ELR (cell line): Measurements from ENCODE around the gene RABEPK.
A peak's percentile ranks its signal among the peaks of the same experiment; 100 is the strongest.
"Not testable (repeated sequence)": the region's sequence is repeated elsewhere in the genome, so short reads cannot be mapped to it uniquely, and the experiment has no call there.

Experiments
- DNase-seq: peaks from one replicate; pipeline ENCODE4 v3.0.0-alpha.2; 2015; ENCODE audit warnings: low read depth

RABEPK gene

DNA sequence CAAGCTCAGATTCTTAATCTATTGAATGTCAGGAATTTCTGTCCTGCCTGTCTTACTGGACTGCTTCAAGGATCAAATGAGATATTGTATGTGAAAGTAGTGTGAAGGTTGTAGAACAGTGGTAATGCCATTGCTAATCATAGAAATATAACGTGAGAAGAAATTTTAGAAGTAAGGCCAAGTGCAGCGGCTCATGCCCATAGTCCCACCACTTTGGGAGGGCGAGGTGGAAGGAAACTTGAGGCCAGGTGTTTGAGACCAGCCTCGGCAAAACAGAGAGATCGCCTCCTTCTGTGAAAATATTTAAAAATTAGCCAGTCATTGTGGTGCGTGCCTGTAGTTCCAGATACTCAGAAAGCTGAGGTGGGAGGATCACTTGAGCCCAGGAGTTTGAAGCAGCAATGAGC is 45.9 kb downstream of the RABEPK start:
- no peak for DNase-seq

- DNase-seq: no peak
Observed at GRCh38 chr9:125254231-125254630, 53.9 kb downstream of the RABEPK start.

GRCh38 chr9:125255781-125256391 is 55.5 kb downstream of the RABEPK start:
- DNase-seq: peak; percentile 42

GRCh38 chr9:125258160-125258785 is 57.9 kb downstream of the RABEPK start:
- DNase-seq: no peak

DNA sequence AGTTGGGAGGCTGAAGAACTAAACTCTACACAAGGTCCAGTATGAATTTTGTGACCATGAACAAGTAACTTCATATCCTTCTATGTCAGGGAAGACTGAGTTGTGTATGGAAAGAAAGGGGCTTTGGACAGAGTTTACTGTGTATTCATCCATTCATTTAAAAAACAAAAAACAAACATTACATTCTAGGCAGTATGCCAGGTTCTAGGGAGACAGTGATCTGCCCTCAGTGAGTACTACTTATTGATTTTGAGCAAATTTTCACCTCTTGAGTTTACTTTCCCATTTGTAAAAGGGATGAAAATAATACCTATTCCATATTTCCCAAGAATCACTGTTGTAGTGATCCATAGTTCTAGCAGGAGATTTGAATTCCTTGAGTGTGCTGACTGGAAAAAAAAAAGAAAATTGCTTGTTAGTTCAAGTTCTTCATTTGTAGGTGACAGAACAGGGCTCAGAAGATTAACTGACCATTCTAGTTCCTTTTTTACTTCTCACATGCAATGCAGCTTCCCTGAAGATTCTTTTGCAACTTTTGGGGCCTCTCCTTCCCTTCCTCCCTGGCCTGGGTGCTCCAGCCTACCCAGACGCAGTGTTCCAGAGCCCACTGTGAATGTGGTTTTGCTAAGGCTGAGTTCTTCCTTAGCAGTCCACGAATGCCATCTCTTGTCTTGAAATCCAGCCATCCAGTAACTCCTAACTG is 58.6 kb downstream of the RABEPK start:
- DNase-seq: no peak

GRCh38 chr9:125260561-125260960 is 60.2 kb downstream of the RABEPK start:
- DNase-seq: no peak

DNA sequence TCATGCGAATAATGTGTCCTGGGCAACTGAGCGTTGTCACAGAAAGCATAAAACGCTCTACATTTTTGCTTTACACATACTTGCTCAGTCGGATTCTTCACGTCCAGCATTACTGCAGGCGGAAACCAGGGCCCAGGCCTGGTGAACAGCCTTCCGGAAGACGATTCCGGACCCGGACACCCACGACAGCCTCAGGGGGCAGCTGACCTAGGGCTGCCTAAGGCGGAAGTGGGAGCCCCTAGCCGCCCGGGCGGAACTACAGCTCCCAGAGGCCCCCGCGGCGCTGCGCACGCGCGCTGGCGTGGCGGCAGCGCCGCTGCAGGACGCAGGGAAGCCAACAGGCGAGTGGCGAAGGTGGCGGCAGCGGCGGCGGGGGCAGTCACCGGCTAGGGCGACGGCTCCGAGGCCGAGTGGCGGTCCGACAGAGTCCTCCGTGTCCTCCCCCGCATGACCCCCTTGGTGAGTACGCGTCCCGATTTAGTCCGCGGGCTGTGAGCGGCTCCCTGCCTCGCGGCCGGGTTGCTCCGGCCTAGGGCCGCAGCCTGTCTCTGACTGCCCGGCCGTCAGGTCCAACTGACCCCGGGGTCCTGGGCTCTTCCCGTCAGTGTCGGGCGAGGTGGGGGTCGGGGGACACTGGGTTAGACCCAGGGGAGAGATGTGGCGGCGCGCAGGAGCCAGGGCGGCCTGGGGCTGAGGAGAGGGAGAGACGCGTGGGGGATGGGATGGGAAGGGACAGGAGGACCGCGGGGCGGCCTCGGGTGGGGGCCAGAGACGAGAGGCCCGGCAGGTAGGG is 61.4 kb downstream of the RABEPK start, which contains the start of gene GAPVD1:
GAPVD1 (plus strand) TSS at position 326 of the 793 bp plus-strand sequence. CDS start 37,096 bp downstream, outside the sequence.
- peak; percentile 95 for DNase-seq

DNA sequence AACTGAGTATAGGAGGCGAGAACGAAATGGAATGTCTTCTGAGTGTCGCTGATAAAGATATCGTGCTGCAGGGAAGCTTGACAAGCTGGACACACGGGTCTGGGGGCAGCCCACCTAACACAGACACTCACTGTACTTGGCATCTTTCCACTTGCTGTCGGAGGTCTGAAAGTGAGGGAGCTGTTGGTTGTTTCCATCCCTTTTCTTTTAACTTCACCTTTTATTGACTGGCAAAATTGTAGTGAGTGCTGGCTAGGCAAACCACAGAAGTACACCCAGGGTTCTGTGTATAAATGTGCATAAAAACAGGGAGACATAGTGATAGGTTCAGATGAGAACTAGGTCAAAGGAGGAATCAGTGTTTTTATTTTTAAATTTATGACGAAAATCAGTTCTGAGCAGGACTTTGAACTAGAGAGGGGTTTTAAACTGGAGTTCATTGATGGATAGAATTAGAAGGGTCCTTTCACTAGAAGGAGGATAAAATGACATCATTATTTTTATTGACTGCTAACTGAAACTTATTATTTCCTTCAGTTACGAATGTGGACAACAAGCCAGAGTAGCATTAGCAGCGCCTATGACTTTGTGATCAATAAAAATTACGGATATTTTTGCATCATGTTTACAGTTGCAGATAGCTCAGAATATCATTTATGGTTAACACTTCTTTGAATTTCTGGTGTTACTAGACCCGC is 62.1 kb downstream of the RABEPK start:
- DNase-seq: peak; percentile 45

GRCh38 chr9:125264068-125264467 is 63.7 kb downstream of the RABEPK start:
- DNase-seq: not testable (repeated sequence)

GRCh38 chr9:125268394-125269013 is 68.2 kb downstream of the RABEPK start:
- DNase-seq: no peak

GRCh38 chr9:125269014-125269397 is 68.7 kb downstream of the RABEPK start:
- no peak for DNase-seq

- DNase-seq: no peak
Observed at GRCh38 chr9:125271081-125271480, 70.7 kb downstream of the RABEPK start.

DNA sequence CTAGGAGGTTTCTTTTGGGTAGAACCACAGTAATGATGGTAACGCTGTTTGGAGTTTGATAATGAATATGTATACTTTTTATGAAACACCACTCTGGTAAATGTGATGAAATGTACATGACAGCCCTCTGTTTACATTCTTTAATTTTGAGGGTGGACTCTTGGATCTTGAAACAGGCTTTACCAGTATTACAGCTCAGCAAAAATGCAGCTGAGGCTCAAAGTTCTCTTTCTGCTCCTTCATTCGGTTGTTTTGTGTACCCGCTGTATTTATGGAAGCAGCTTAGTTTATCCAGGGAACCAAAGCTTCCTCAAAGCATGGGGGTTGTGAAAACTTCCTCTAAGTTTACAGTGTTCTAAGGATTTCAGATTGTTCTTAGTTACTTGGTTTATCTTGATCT is 72.4 kb downstream of the RABEPK start:
- no peak for DNase-seq

GRCh38 chr9:125276771-125277170 is 76.4 kb downstream of the RABEPK start:
- DNase-seq: no peak

DNA sequence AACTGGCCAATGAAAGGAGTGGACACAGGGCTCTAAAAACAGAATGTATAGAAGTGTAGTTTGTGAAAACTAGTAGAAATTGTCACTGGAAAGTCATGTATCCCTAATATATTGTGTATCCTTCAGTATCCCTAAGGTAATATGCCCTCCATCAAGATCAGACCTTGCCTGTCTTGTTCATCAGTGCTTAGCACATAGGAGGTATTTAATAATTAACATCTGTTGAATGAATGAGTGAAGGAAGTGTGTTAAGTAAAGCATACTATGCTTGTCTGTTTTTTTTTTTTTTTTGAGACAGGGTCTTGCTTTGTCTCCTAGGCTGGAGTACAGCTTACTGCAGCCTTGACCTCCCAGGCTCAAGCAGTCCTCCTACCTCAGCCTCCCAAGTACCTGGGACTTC is 77.1 kb downstream of the RABEPK start:
- no peak for DNase-seq

- no peak for DNase-seq
Observed at GRCh38 chr9:125280945-125281344, 80.6 kb downstream of the RABEPK start.
